GM18498 (cell line): ENCODE measurements around the gene CPNE7.
"Not testable (repeated sequence)": the region's sequence is repeated elsewhere in the genome, so short reads cannot be mapped to it uniquely, and the experiment has no call there.

Experiments used
- ATAC-seq: cut with Tn5 transposase; IDR thresholded peaks from one replicate; pipeline ENCODE4 v1.9.1; 2021; ENCODE audit warnings: mild to moderate bottlenecking, moderate library complexity; ENCODE audit not compliant: unreplicated experiment

CPNE7 gene

DNA sequence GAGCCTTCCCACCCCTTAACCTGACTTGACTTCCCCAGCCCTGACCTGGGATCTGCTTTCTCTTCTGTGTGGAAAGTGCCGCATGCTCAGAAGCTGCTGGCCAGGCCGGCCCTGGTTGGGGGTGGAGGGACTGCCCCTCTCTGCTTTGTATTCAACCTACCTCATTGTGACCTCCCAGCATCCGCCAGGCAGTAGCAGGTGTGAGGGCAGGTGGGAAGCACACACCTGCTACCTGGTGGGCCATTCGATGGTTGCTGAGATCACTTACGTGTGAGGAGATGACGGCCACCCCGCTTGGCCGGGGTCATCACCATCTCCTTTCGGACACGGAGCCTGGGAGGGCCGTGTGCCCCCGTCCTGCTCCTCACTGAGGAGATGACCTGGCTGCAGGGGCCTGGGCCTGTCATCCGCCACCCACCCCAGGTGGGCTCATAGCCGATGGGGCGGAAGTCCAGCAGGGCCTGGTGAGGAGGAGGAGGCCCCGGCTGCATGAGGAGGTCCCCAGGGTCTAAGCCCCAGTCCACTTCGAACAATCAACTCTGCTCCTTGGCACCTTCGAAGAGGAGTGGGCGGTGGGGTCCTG lies 7.1 kb downstream of the CPNE7 start:
- no peak for ATAC-seq

DNA sequence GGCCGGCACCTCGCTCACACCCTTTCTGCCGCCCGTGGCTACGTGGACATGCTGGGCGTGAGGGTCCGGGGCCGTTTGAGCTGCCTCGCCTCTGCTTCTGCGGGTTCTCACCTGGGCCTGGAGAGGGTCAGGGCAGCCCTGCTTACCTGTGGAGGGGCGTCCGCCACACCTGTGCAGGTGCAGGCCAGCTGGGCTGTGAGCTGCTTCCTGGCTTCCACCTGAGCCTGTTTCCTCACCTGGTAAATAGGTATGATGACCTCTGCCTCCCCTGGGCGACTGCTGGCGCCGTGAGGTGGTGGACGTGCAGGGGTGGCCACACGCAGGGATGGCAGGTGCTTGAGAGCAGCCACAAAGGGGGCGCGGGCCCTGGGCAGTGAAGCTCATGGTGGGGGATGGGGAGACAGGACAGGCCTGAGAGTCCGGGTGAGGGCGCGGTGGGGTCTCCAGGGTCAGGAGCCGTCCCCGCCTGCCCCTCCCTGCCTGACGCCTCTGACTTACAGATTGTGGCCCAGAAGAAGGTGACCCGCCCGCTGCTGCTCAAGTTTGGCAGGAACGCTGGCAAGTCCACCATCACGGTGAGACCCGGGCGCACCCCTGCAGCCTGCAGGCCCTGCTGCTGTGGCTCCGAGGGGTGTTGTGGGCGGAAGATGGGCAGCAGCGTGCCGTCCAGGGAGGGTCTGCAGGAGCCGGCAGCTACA lies 7.8 kb downstream of the CPNE7 start:
- ATAC-seq, result no peak

DNA sequence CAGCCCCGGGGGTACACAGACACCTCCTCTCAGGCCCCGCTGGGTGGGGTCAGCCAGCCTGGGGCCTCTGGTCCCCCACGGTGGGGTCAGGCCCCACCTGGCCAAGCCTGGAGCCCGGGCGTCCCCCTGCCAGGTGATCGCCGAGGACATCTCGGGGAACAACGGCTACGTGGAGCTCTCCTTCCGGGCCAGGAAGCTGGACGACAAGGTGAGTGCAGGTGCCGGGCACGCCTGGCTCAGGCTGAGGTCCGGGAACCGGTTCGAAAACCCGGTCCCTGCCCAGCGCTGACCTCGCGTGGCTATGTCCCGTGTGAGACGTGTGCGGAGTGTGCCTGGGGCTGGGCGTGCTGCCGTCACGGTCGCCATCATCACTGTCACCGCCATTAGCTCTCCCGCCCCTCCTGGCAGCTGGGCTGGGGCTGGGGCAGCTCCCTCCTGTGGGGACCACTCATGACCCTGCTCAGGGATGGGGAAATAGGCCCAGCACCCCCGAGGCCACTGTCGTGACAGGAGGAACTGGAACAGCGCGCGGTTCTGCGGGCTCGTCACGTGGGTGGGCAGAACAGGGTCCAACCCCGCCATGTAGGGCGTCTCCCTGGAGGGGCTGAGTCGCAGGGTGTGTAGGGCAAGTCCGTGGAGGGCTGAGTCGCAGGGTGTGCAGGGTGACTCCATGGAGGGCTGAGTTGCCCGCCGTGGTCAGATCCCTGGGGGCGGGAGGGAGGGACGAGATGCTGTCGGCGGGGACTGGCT lies 8.5 kb downstream of the CPNE7 start:
- ATAC-seq, result no peak

DNA sequence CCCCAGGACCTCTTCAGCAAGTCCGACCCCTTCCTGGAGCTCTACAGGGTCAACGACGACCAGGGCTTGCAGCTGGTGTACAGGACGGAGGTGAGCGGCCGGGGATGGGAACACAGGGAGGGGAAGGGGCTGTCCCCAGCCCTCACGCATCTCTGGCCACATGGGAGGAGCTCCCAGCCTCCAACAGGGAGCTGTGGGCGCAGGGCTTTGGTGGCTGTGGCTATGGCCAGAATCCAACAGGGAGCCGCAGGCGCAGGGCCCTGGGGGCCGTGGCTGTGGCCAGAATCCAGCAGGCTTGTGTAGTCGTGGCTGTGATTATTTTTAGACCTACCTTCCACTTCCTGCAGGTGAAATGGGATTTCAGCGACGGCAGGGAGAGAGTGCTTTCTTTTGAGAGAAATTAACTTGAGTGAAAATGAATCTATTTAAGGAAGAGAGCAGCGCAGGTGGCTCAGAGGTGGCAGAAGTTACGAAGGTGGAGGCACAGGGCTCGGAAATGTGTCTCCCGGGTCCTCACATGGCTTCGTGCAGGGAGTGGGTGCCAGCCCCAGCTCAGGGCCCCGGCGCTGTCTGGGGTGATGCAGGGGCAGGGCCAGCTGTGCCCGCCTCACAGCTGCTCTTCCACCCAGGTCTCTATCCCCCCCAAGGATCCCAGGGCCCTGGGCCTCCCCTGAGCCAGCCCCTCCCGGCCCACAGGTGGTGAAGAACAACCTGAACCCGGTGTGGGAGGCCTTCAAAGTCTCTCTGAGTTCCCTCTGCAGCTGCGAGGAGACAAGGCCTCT lies 9.4 kb downstream of the CPNE7 start:
- no peak for ATAC-seq

DNA sequence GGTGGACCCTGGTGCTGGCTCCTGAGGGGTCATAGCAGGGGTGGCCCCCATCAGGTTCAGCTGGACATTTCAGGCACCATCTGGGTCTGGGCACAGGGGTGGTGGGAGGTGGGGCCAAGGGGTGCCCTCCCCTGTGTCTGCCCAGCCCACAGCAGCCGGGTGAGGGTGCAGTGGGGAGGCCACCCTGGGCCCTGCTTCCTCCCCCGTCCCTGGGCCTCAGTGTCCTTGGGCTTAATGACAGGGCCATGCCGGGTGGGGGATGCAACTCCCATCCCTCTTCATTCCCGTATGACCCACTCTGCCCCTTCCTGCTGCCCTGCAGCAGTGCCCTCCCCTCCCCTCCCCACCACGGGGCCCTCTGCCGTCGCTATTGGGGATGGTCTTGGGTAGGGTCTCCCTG lies 10.7 kb downstream of the CPNE7 start:
- ATAC-seq, result no peak

DNA sequence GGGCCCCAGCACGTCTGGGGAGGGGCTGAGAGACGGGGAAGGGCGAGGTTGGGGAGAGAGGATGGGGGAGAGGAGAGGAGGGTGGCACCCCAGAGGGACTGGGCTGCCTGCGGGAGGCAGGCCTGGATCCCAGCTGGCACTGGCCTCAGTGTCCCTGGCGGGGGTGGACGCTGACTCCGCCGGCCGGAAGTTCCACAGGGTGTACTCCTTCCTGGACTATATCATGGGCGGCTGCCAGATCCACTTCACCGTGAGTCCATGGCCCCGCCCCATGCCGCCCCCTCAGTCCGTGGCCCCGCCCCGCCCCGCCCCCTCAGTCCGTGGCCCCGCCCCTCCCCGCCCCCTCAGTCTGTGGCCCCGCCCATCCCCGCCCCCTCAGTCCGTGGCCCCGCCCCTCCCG lies 11.3 kb downstream of the CPNE7 start:
- ATAC-seq, result no peak

DNA sequence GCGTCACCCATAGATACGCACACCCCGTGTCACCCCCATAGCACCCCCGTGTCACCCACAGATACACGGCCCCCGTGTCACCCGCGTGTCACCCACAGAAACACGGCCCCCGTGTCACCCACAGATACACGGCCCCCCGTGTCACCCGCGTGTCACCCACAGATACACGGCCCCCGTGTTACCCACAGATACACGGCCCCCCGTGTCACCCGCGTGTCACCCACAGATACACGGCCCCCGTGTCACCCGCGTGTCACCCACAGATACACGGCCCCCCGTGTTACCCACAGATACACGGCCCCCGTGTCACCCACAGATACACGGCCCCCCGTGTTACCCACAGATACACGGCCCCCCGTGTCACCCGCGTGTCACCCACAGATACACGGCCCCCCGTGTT lies 12.1 kb downstream of the CPNE7 start:
- not testable (repeated sequence) for ATAC-seq

DNA sequence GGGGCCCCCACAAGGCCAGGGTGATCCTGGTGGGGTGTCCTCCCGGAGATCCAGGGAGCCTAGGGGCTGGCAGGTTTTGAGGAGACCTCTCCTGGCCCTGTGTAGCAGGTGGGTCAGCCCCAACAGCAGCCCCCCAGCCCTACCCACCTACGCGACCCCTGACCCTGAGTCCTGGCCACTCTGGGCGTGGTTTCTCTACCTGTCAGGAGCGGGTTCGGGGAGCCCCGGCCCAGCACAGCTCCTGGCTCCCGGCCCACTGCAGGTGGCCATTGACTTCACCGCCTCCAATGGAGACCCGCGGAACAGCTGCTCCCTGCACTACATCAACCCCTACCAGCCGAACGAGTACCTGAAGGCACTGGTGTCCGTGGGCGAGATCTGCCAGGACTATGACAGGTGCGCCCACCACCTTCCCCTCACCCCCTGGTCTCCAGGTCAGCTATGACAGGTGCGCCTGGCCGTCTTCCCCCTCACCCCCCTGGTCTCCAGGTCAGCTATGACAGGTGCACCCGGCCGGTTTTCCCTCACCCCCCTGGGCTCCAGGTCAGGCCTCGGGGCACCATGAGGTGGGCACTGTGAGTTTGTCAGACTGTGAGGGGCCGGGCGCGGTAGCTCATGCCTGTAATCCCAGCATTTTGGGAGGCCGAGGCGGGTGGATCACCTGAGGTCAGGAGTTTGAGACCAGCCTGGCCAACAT lies 13.0 kb downstream of the CPNE7 start:
- no peak for ATAC-seq

DNA sequence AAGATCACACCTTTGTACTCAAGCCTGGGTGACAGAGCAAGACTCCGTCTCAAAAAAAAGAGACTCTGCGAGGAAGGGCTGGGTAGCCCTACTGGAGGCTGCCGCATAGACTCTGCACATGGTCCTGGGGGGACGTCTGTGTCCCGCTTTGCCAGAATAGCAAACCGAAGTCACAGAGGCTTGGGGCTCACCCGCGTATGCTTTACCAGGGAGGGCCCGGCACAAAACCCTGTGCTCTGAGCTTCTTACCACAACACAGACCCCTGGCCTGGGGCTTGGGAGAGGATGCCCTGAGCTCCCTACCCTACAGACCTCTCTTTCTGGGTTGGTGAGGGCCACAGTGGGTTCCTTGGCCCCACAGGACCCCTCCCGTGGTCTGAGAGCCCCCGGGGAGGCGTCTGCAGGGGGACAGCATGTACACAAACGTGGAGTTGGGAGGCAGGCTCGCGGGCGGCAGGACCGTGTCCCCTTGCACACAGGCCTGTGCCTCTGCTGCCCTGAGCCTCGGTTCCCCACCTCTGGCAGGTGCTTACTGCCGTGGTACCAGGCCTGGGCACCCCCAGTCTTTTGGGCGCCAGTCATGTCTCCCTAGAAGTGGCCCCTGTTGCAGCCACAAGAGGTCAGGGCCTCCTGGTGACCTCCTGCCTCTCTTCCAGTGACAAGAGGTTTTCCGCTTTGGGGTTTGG lies 13.8 kb downstream of the CPNE7 start:
- no peak for ATAC-seq

DNA sequence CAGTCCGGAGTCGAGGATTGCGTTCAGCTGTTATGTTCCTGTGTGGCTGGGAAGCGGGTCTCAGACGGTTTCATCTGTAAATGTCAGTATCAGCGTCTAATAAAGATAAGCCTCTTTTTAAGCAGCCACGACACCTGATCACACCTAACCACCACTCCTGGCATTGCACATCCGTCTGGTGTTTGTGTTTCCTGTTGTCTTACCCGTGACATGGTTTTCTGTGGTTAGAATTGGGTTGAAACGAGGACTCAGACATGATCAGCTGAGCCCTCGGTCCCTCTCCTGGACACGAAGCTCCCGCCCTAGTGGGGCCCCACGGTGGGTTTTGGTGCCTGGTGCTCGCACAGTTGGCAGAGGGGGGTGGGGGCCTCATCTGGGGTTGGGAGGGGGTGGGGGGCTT lies 18.3 kb downstream of the CPNE7 start:
- no peak for ATAC-seq

DNA sequence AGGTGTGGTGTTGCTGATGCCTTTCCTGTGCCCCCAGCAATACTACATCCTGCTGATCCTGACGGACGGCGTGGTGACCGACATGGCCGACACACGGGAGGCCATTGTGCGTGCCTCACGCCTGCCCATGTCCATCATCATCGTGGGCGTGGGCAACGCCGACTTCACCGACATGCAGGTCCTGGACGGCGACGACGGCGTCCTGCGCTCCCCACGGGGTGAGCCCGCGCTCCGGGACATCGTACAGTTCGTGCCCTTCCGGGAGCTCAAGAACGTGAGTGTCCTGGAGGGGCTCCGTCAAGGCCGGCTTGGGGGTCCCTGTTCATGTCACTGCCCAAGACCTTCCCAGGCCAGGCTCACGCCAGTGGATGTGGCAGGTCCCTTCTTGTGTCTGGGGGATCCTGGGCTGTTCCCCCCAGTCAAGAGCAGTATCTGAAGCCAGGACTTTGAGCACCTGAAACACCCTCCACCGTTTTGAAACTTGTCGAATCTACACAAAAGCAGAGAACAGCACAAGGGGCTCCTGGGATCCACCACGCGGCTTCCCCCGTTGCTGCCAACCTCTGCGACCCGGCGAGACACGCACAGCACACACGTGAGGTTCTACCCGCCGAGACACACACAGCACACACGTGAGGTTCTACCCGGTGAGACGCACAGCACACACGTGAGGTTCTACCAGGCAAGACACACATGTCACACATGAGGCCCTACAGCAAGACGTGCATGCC lies 19.9 kb downstream of the CPNE7 start:
- ATAC-seq, result no peak

DNA sequence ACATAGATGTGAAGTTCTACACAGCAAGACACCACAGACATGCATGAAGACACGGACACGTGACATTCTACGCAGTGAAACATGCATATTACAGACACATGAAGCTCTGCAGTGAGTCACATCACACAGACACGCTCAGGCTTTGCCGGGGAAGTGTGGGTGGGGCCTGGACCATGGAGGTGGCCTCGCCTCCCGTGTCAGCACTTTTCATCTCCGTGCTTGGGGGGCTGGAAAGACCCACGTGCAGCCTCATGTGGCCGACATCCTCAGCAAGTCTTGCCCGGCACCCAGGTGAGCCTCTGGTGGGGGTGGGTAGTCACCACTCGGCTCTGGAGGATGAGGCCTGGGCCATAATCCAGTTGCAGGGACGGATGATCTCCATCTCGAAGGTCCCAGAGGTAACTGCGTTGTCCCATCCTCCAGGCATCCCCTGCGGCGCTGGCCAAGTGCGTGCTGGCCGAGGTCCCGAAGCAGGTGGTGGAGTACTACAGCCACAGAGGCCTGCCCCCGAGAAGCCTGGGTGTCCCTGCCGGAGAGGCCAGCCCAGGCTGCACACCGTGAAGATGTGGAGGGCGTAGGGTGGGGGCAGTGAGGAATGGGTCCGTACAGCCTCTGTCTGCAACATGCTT lies 20.6 kb downstream of the CPNE7 start:
- ATAC-seq, result no peak

DNA sequence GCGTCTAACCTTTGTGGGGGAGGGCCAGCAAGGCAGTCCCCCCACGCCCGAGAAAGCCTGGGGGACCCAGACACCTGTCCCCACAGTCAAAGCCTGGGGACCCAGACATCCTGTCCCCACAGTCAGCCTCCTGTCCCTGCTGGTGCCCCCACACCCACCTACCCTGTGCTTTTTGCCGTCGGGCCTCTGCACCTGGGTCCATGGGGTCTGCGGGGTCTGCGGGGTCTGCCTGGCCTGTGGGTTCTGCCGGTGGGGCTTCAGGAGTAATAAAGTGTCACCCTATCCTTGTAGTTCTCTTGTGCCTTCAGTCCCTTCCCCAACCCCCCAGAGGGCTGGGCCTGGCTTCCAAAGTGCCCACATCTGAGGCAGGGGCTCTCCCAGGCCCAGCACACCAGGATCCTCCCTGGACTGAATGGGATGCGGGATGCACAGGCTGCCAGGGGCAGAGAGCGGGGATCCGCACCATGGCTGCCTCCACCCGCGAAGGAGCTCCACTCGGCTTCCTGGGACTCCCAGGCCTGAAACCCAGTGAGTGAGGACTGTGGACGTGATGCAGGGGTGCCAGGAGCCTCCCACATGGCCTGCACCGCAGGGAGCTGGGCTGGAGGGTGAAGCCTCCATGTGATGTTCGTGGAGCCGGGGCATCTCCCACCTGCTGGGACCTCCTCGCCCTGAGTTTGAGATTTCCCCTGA lies 21.5 kb downstream of the CPNE7 start:
- ATAC-seq, result no peak

DNA sequence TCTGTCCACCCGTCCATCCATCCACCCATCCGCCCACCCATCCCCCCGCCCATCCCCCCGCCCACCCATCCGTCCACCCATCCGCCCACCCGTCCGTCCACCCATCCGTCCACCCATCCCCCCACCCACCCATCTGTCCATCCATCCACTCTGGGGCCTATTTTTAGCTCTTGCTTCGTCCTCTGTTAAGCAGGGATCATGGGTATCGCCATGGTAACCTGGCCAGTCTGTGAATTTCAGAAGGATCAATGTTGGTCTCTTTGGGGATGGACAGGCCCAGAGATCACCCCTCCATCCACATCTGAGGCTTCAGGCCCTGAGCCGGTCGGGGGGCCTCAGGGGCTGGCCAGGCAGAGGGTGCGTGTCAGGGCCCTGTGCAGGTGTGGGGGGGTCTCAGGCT lies 22.6 kb downstream of the CPNE7 start:
- ATAC-seq, result no peak

DNA sequence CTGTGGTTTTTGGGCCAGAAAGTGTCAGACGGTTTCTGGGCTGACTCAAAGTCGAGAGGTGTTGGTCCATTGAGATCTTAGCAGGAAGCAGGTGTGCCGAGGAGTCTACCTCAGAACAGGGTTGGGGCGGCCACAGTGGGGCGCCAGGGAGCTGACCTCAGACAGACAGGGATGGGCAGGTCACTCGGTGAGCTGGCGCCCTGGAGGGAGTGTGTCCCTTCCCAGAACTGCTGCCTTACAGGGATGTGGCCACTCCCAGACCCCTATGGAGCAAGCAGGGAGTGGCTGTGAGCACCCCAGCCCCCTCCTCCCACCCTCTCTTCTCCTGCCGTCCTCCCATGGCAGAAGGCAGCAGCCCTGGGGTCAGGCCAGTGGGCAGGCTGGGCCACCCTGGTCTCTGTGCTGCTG lies 23.9 kb downstream of the CPNE7 start:
- ATAC-seq, result no peak

DNA sequence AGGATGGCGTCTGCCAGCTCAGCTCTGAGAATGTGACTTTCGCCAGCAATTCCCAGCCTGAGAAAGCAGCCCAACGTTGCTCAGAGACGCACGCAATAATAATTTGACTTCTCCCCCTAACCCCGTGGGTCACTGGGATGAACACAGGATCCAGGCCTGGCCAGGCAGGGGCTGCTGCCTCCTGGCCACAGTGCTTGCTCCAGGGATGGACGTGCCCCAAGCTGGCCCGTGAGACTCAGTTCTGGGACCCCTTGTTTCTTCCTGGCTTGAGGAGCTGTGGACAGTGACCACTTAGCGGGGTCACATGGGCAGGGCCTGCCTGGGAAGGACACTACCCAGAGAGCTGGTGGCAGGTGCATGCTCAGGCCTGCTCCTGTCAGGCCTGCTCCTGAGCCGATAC lies 24.3 kb downstream of the CPNE7 start:
- no peak for ATAC-seq

DNA sequence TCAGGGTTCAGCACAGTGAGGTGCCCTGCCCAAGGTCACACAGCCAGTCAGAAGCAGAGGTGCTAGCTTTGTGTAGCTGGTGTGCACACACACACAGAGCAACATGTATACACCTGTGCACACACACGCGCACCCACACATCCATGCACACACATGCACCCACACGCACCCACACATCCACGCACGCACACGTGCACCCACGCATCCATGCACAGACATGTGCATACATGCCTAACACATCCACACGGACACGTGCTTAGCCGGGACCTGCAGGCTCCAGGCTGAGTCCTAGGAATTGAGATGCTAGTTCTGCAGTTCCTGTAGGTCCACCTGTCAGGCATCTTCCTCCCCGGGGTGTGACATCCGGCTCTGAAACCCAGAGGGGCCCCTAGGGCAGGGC lies 24.9 kb downstream of the CPNE7 start:
- no peak for ATAC-seq

DNA sequence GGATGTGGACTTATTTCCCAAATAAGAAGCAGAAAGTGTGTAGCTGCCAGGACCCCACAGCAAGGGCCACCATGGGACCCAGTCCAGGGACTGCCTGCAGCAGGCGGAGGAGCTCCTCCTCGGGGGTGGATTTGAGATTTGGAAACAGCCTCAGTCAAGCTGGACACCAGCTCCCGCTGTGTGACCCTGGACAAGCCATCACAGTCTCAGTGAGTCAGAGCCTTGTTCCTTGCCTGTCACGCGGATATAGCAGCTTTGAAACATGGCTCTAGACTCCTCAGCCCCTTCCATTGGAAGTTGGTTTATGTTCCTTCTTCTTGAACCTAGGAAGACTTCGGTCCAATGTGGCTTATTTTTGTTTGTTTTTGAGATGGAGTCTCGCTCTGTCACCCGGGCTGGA lies 25.4 kb downstream of the CPNE7 start:
- ATAC-seq, result no peak

DNA sequence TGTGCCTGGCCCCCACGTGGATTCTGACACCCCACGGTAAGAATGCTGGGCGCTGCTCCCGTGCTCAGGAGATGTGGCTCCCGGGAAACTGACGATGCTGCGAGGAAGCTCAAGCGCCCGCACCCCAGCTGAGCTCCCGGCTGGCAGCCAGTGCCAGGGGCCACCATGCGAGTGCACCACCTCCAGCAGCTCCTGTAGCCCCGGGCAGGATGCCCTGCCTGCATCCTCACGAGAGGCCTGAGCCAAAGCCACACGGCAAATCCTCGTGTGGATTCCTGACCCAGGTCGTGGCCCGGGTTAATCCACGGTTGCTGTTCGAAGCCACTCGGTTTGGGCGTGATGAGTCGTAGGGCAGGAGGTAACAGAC lies 26.3 kb downstream of the CPNE7 start:
- no peak for ATAC-seq
